ENCODE measurements around the gene OGT.
A peak's percentile ranks its signal among the peaks of the same experiment; 100 is the strongest.
"Not testable (repeated sequence)": the region's sequence is repeated elsewhere in the genome, so short reads cannot be mapped to it uniquely, and the experiment has no call there.

The OGT gene

GRCh38 chrX:71532753-71533425 is at the start of gene OGT:
Gene OGT (plus strand): TSS chrX:71533104. CDS start chrX:71533300, 196 bp downstream.
- no peak for TF ChIP-seq JUND (IDR thresholded peaks at IDR 0.05; ENCODE audit: low read depth)
- in situ Hi-C loops (cut with HindIII; ENCODE audit: low pct_unique_long_range_greater_than_20kb, low sequenced_read_pairs) = no loop called here
- peak; percentile 16 to 95 for DNase-seq (ENCODE audit: low read depth in 1 of 2, low spot score in 1 of 2)

- no peak for TF ChIP-seq JUND (IDR thresholded peaks at IDR 0.05; ENCODE audit: low read depth)
- in situ Hi-C loops (cut with HindIII; ENCODE audit: low pct_unique_long_range_greater_than_20kb, low sequenced_read_pairs) = no loop called here
- no peak for DNase-seq (ENCODE audit: low read depth in 1 of 2, low spot score in 1 of 2)
Observed at GRCh38 chrX:71487814-71488213, 45.1 kb upstream of the OGT start.

- in situ Hi-C loops (cut with HindIII; ENCODE audit: low pct_unique_long_range_greater_than_20kb, low sequenced_read_pairs) = no loop called here
- DNase-seq (ENCODE audit: low read depth in 1 of 2, low spot score in 1 of 2) = no peak
- TF ChIP-seq JUND (IDR thresholded peaks at IDR 0.05; ENCODE audit: low read depth) = no peak
Observed at GRCh38 chrX:71489540-71489939, 43.4 kb upstream of the OGT start.

GRCh38 chrX:71492231-71493065 is 40.5 kb upstream of the OGT start:
- no peak for TF ChIP-seq JUND (IDR thresholded peaks at IDR 0.05; ENCODE audit: low read depth)
- no peak for DNase-seq (ENCODE audit: low read depth in 1 of 2, low spot score in 1 of 2)
- in situ Hi-C loops (cut with HindIII; ENCODE audit: low pct_unique_long_range_greater_than_20kb, low sequenced_read_pairs) = no loop called here

GRCh38 chrX:71493111-71493613 is 39.7 kb upstream of the OGT start:
- no peak for TF ChIP-seq JUND (IDR thresholded peaks at IDR 0.05; ENCODE audit: low read depth)
- peak in 1 of 2 experiments; percentile 10 for DNase-seq (ENCODE audit: low read depth in 1 of 2, low spot score in 1 of 2)
- in situ Hi-C loops (cut with HindIII; ENCODE audit: low pct_unique_long_range_greater_than_20kb, low sequenced_read_pairs) = no loop called here

- DNase-seq (ENCODE audit: low read depth in 1 of 2, low spot score in 1 of 2); in situ Hi-C loops (cut with HindIII; ENCODE audit: low pct_unique_long_range_greater_than_20kb, low sequenced_read_pairs): not testable (repeated sequence)
Observed at GRCh38 chrX:71495979-71496378, 36.9 kb upstream of the OGT start.

- no peak for TF ChIP-seq JUND (IDR thresholded peaks at IDR 0.05; ENCODE audit: low read depth)
- DNase-seq (ENCODE audit: low read depth in 1 of 2, low spot score in 1 of 2) = no peak
- in situ Hi-C loops (cut with HindIII; ENCODE audit: low pct_unique_long_range_greater_than_20kb, low sequenced_read_pairs) = no loop called here
Observed at GRCh38 chrX:71496476-71496875, 36.4 kb upstream of the OGT start.

- in situ Hi-C loops (cut with HindIII; ENCODE audit: low pct_unique_long_range_greater_than_20kb, low sequenced_read_pairs); DNase-seq (ENCODE audit: low read depth in 1 of 2, low spot score in 1 of 2): not testable (repeated sequence)
Observed at GRCh38 chrX:71502080-71502479, 30.8 kb upstream of the OGT start.

GRCh38 chrX:71504346-71504745 is 28.6 kb upstream of the OGT start:
- no peak for DNase-seq (ENCODE audit: low read depth in 1 of 2, low spot score in 1 of 2)
- in situ Hi-C loops (cut with HindIII; ENCODE audit: low pct_unique_long_range_greater_than_20kb, low sequenced_read_pairs) = no loop called here
- TF ChIP-seq JUND (IDR thresholded peaks at IDR 0.05; ENCODE audit: low read depth) = no peak

- no peak for TF ChIP-seq JUND (IDR thresholded peaks at IDR 0.05; ENCODE audit: low read depth)
- DNase-seq (ENCODE audit: low read depth in 1 of 2, low spot score in 1 of 2) = no peak
- in situ Hi-C loops (cut with HindIII; ENCODE audit: low pct_unique_long_range_greater_than_20kb, low sequenced_read_pairs) = no loop called here
Observed at GRCh38 chrX:71509289-71509688, 23.6 kb upstream of the OGT start.

GRCh38 chrX:71510161-71510560 is 22.7 kb upstream of the OGT start:
- TF ChIP-seq JUND (IDR thresholded peaks at IDR 0.05; ENCODE audit: low read depth) = no peak
- DNase-seq (ENCODE audit: low read depth in 1 of 2, low spot score in 1 of 2) = no peak
- in situ Hi-C loops (cut with HindIII; ENCODE audit: low pct_unique_long_range_greater_than_20kb, low sequenced_read_pairs) = no loop called here

GRCh38 chrX:71513731-71514130 is 19.2 kb upstream of the OGT start:
- in situ Hi-C loops (cut with HindIII; ENCODE audit: low pct_unique_long_range_greater_than_20kb, low sequenced_read_pairs); DNase-seq (ENCODE audit: low read depth in 1 of 2, low spot score in 1 of 2): not testable (repeated sequence)

GRCh38 chrX:71514367-71515037 is 18.4 kb upstream of the OGT start:
- DNase-seq (ENCODE audit: low read depth in 1 of 2, low spot score in 1 of 2) = no peak
- in situ Hi-C loops (cut with HindIII; ENCODE audit: low pct_unique_long_range_greater_than_20kb, low sequenced_read_pairs) = no loop called here
- TF ChIP-seq JUND (IDR thresholded peaks at IDR 0.05; ENCODE audit: low read depth) = no peak

Data from T47D (cell line).